Brain microvascular endothelial cell (primary cell): ENCODE data around the gene PAQR6.

ENCODE experiments used
- DNase-seq: peaks from one replicate; pipeline ENCODE4 v3.0.0-alpha.2; 2020
- H3K27ac ChIP-seq: fragments of 250-450 bp; sonication (Bioruptor Pico); 2 replicates; pipeline ENCODE4 v1.5.1; 2020; ENCODE audit warnings: mild to moderate bottlenecking, moderate library complexity
- H3K27me3 ChIP-seq: fragments of 250-450 bp; sonication (Bioruptor Pico); replicated peaks from 2 replicates; pipeline ENCODE4 v1.5.1; 2020; ENCODE audit warnings: mild to moderate bottlenecking
- H3K36me3 ChIP-seq: fragments of 250-450 bp; sonication (Bioruptor Pico); replicated peaks from 2 replicates; pipeline ENCODE4 v1.5.1; 2020; ENCODE audit warnings: mild to moderate bottlenecking
- H3K4me3 ChIP-seq: 2 replicates; pipeline ENCODE4 v1.5.1; 2011; ENCODE audit warnings: low read depth, mild to moderate bottlenecking, control low read depth, low read length, moderate library complexity
- CTCF ChIP-seq: IDR thresholded peaks from 2 replicates; pipeline ENCODE4 v1.5.1; 2011; ENCODE audit warnings: low read depth, mild to moderate bottlenecking, moderate library complexity, low read length, control low read depth, inconsistent platforms; ENCODE audit errors: missing control alignments
- in situ Hi-C: cut with HindIII; loops from 2 replicates; pipeline ENCODE4 v1.10.0; 2017; ENCODE audit warnings: low sequenced_read_pairs, low pct_ligation_motif_present

The PAQR6 gene

GRCh38 chr1:156276532-156276931, 28.7 kb upstream of the PAQR6 start:
- H3K36me3 ChIP-seq: peaks cover 50% of the 10 kb centered on the region
- H3K4me3 ChIP-seq: no peak overlapping the region
- no peak for DNase-seq
- no peak overlapping the region for H3K27ac ChIP-seq
- H3K27me3 ChIP-seq: no peaks in the 10 kb centered on the region
- in situ Hi-C loops: no loop called here
- no peak for TF ChIP-seq CTCF

GRCh38 chr1:156270314-156270713, 22.5 kb upstream of the PAQR6 start:
- DNase-seq: no peak

GRCh38 chr1:156268336-156268735, 20.5 kb upstream of the PAQR6 start:
- TF ChIP-seq CTCF: no peak
- H3K36me3 ChIP-seq: peaks cover 84% of the 10 kb centered on the region

More at GRCh38 chr1:156270314-156270713, 22.5 kb upstream of the PAQR6 start:
- Histone ChIP-seq H3K27me3 (no peaks in the 10 kb centered on the region), H3K4me3 (no peak overlapping the region), H3K27ac (no peak overlapping the region), H3K36me3 (peaks cover 82% of the 10 kb centered on the region)
- in situ Hi-C loops: no loop called here
- TF ChIP-seq CTCF: no peak

GRCh38 chr1:156266051-156266450, 18.2 kb upstream of the PAQR6 start:
- DNase-seq: no peak
- TF ChIP-seq CTCF: no peak
- Histone ChIP-seq H3K27ac (no peak overlapping the region), H3K4me3 (no peak overlapping the region), H3K27me3 (no peaks in the 10 kb centered on the region), H3K36me3 (peaks cover 85% of the 10 kb centered on the region)
- in situ Hi-C loops: no loop called here

More at GRCh38 chr1:156268336-156268735, 20.5 kb upstream of the PAQR6 start:
- in situ Hi-C loops: no loop called here
- peak; percentile 27 for DNase-seq
- no peak overlapping the region for H3K27ac ChIP-seq
- no peaks in the 10 kb centered on the region for H3K27me3 ChIP-seq
- no peak overlapping the region for H3K4me3 ChIP-seq

GRCh38 chr1:156263288-156263655, 15.4 kb upstream of the PAQR6 start:
- Histone ChIP-seq H3K27me3 (no peaks in the 10 kb centered on the region), H3K27ac (no peak overlapping the region), H3K4me3 (no peak overlapping the region), H3K36me3 (peaks cover 91% of the 10 kb centered on the region)
- no peak for TF ChIP-seq CTCF
- in situ Hi-C loops: no loop called here
- no peak for DNase-seq
